Smooth muscle cell (in vitro differentiated cells): ENCODE data around the gene DENND2C. TPM values are rescaled to one million over a fixed set of nuclear protein-coding genes. Genes with fewer than 3 reads are reported as not detected.
"Not testable (repeated sequence)": the region's sequence is repeated elsewhere in the genome, so short reads cannot be mapped to it uniquely, and the experiment has no call there.

Experiments used
- DNase-seq: peaks from one replicate; lab custom pipeline; 2025; ENCODE audit not compliant: unreplicated experiment; lab: John Stamatoyannopoulos, UW
- H2AFZ ChIP-seq: fragments of 200-600 bp; sonication (generic); 2 replicates; pipeline ENCODE4 v1.6.0; 2016; ENCODE audit warnings: antibody characterized with exemption, low read depth, mild to moderate bottlenecking
- H3F3A ChIP-seq: fragments of 200-600 bp; sonication (generic); 2 replicates; pipeline ENCODE4 v1.6.0; 2017; ENCODE audit warnings: antibody characterized with exemption, low read depth
- H3K27ac ChIP-seq: fragments of 200-600 bp; sonication (generic); 2 replicates; pipeline ENCODE4 v1.5.1; 2016; ENCODE audit warnings: low read depth, mild to moderate bottlenecking
- H3K27me3 ChIP-seq: fragments of 200-600 bp; sonication (generic); 2 replicates; pipeline ENCODE4 v1.6.1; 2016; ENCODE audit warnings: low read depth, mild to moderate bottlenecking
- H3K36me3 ChIP-seq: fragments of 200-600 bp; sonication (generic); 2 replicates; pipeline ENCODE4 v1.5.1; 2016; ENCODE audit warnings: low read depth
- H3K4me1 ChIP-seq: fragments of 200-600 bp; sonication (generic); 2 replicates; pipeline ENCODE4 v1.5.1; 2016; ENCODE audit warnings: low read depth
- H3K4me2 ChIP-seq: fragments of 200-600 bp; sonication (generic); 2 replicates; pipeline ENCODE4 v1.6.0; 2016; ENCODE audit warnings: mild to moderate bottlenecking
- H3K4me3 ChIP-seq: fragments of 200-600 bp; sonication (generic); 2 replicates; pipeline ENCODE4 v1.5.1; 2016; ENCODE audit warnings: mild to moderate bottlenecking
- H3K79me2 ChIP-seq: fragments of 200-600 bp; sonication (generic); 2 replicates; pipeline ENCODE4 v1.6.0; 2016; ENCODE audit warnings: low read depth, mild to moderate bottlenecking
- H3K9ac ChIP-seq: fragments of 200-600 bp; sonication (generic); 2 replicates; pipeline ENCODE4 v1.6.0; 2016; ENCODE audit warnings: low read depth
- H3K9me3 ChIP-seq: fragments of 200-600 bp; sonication (generic); replicated peaks from 2 replicates; pipeline ENCODE4 v1.5.1; 2016; ENCODE audit warnings: low read depth
- H4K20me1 ChIP-seq: fragments of 200-600 bp; sonication (generic); 2 replicates; pipeline ENCODE4 v1.6.0; 2016; ENCODE audit warnings: low read depth
- CTCF ChIP-seq: fragments of 200-600 bp; sonication (generic); IDR thresholded peaks from 2 replicates; pipeline ENCODE4 v1.5.1; 2017; ENCODE audit warnings: borderline replicate concordance, mild to moderate bottlenecking, antibody characterized with exemption; ENCODE audit not compliant: insufficient read depth, poor library complexity, severe bottlenecking
- WGBS: methylation state at CpG from one replicate; pipeline ENCODE4 v1.1.7; 2016; ENCODE audit warnings: low lambda C conversion rate; 5-methylcytosine and 5-hydroxymethylcytosine counted together
- polyA plus RNA-seq: library from polyadenylated mRNA; unstranded; fragments of >200 nt; fragmentation: Nextera tagmentation; extraction: Ambion mirVana; gene quantifications from 2 replicates; pipeline ENCODE4 v1.2.1, GENCODE V29; 2016
- total RNA-seq: library from RNA; depleted of rRNA; stranded (reverse); fragments of >200 nt; gene quantifications from 2 replicates; pipeline ENCODE4 v1.2.3, GENCODE V29; 2014

The DENND2C gene
- total and polyA plus RNA-seq, 2 experiments from 2014 or later, result 1.4 to 4.1 TPM

- H3K4me3 ChIP-seq, result peak within 1 kb of the TSS; percentile 84
- no peaks in the 10 kb centered on the region for H3K27me3 ChIP-seq
- H4K20me1 ChIP-seq, result no peaks in the 10 kb centered on the region
- H3K9me3 ChIP-seq, result no peaks in the 10 kb centered on the region
- peak within 1 kb of the TSS; percentile 96 for H2AFZ ChIP-seq
- H3K4me2 ChIP-seq, result peak within 1 kb of the TSS; percentile 86
- WGBS, result 13% methylated on average over 40 of the region's 40 CpGs
- peaks cover 8% of the 10 kb centered on the region for H3K36me3 ChIP-seq
- no peaks in the 10 kb centered on the region for H3F3A ChIP-seq
- H3K9ac ChIP-seq, result peak within 1 kb of the TSS; percentile 92
- peaks cover 42% of the 10 kb centered on the region for H3K79me2 ChIP-seq
- H3K4me1 ChIP-seq, result peaks cover 15% of the 10 kb centered on the region
- TF ChIP-seq CTCF, result no peak
- peak within 1 kb of the TSS; percentile 68 for H3K27ac ChIP-seq
- DNase-seq, result peak; percentile 52
Measured at GRCh38 chr1:114581335-114582287, 88.2 kb downstream of the DENND2C start, which contains the start of gene BCAS2. BCAS2 (minus strand) TSS chr1:114581615; CDS start chr1:114581591, 24 bp downstream.

- DNase-seq, result no peak
- H2AFZ ChIP-seq, result no peak overlapping the region
- H3K9me3 ChIP-seq, result no peaks in the 10 kb centered on the region
- H3K27me3 ChIP-seq, result no peaks in the 10 kb centered on the region
- no peaks in the 10 kb centered on the region for H3K4me1 ChIP-seq
- peaks cover 26% of the 10 kb centered on the region for H3K79me2 ChIP-seq
- 97% methylated on average over 2 of the region's 2 CpGs for WGBS
- no peak overlapping the region for H3K4me2 ChIP-seq
- H3K9ac ChIP-seq, result no peak overlapping the region
- no peak overlapping the region for H3K27ac ChIP-seq
- no peaks in the 10 kb centered on the region for H4K20me1 ChIP-seq
- no peak overlapping the region for H3K4me3 ChIP-seq
- TF ChIP-seq CTCF, result no peak
- no peaks in the 10 kb centered on the region for H3F3A ChIP-seq
- H3K36me3 ChIP-seq, result peaks cover 42% of the 10 kb centered on the region
Measured at GRCh38 chr1:114574365-114574764, 95.5 kb downstream of the DENND2C start.

- Histone ChIP-seq H3K36me3 (peaks cover 20% of the 10 kb centered on the region), H3K27me3 (no peaks in the 10 kb centered on the region), H3K27ac (no peak overlapping the region), H3K79me2 (no peaks in the 10 kb centered on the region), H3K4me1 (no peaks in the 10 kb centered on the region), H3K9me3 (no peaks in the 10 kb centered on the region), H3F3A (no peaks in the 10 kb centered on the region), H2AFZ (no peak overlapping the region), H3K4me2 (no peak overlapping the region), H3K9ac (no peak overlapping the region), H3K4me3 (no peak overlapping the region), H4K20me1 (no peaks in the 10 kb centered on the region)
- no peak for DNase-seq
- TF ChIP-seq CTCF, result no peak
Measured at GRCh38 chr1:114564141-114564540, 105.7 kb downstream of the DENND2C start.

- H3K27ac ChIP-seq, H3K9me3 ChIP-seq, H3K4me1 ChIP-seq, H3K4me2 ChIP-seq, H3K27me3 ChIP-seq, H2AFZ ChIP-seq, H3K79me2 ChIP-seq, H3F3A ChIP-seq, H3K4me3 ChIP-seq, H4K20me1 ChIP-seq, DNase-seq, H3K9ac ChIP-seq: not testable (repeated sequence)
- peaks cover 15% of the 10 kb centered on the region for H3K36me3 ChIP-seq
- WGBS, result 92% methylated on average over 3 of the region's 3 CpGs
Measured at GRCh38 chr1:114562978-114563510, 106.8 kb downstream of the DENND2C start.
